ENCODE measurements around the gene TOMM20L.

The TOMM20L gene

DNA sequence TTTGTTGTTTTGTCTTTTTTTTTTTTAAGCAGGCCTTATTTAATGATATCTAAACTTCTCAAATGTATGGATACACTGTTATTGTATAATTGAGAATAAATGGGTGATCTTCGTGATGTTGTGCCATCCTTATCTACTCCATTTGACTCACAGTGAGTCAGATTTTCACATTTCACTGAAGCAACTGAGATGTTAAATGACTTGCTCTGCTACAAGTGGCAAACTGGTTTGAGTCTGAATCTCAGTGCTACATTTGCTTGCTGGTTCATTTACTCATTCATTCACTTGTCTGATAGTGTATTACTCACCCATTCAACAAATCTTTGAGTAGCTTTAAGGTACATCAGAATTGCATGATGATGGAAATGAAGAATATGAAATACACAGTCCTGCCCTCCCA is 34.4 kb downstream of the TOMM20L start:
- ChIA-PET POLR2A (no interaction called here), CTCF (interaction anchor here (0.5 kb wide), 1 partner anchor 1078 kb away, joined by 3 read pairs; no protein-coding TSS in a partner anchor)
- no peak overlapping the region for H3K4me3 ChIP-seq (ENCODE audit: low read depth, low read length)
- no peak overlapping the region for H3K27ac ChIP-seq (ENCODE audit: extremely low read depth, low read depth, low read length)
- H3K36me3 ChIP-seq (ENCODE audit: control insufficient read depth in 2 of 2, insufficient read depth in 1 of 2, low read length in 2 of 2), result peaks cover 29 to 34% of the 10 kb centered on the region in 2 experiments
- no peaks in the 10 kb centered on the region for H3K4me1 ChIP-seq (ENCODE audit: control insufficient read depth, insufficient read depth, low read length)
- TF ChIP-seq ZNF623 (tag by site-specific recombination; IDR thresholded peaks at IDR 0.05) (no peak), ZFHX2 (tag by site-specific recombination; conservative IDR thresholded peaks at IDR 0.05) (no peak), SCRT2 (tag by site-specific recombination; IDR thresholded peaks at IDR 0.05) (peak; percentile 64), ZNF777 (tag by site-specific recombination; IDR thresholded peaks at IDR 0.05; ENCODE audit: borderline replicate concordance) (no peak), ZNF830 (tag by site-specific recombination; IDR thresholded peaks at IDR 0.05; ENCODE audit: low read depth) (no peak), ZNF335 (tag by site-specific recombination; conservative IDR thresholded peaks at IDR 0.05) (0 out of 2 replicates have a peak, but pooled peaks have one; percentile 19)
- TF ChIP-seq, protein P1, sequence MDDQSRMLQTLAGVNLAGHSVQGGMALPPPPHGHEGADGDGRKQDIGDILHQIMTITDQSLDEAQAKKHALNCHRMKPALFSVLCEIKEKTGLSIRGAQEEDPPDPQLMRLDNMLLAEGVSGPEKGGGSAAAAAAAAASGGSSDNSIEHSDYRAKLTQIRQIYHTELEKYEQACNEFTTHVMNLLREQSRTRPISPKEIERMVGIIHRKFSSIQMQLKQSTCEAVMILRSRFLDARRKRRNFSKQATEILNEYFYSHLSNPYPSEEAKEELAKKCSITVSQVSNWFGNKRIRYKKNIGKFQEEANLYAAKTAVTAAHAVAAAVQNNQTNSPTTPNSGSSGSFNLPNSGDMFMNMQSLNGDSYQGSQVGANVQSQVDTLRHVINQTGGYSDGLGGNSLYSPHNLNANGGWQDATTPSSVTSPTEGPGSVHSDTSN (CRISPR knock-in tag; IDR thresholded peaks at IDR 0.05), result no peak
- H3K9me3 ChIP-seq (ENCODE audit: control insufficient read depth, insufficient read depth, low read depth, low read length), result no peaks in the 10 kb centered on the region

DNA sequence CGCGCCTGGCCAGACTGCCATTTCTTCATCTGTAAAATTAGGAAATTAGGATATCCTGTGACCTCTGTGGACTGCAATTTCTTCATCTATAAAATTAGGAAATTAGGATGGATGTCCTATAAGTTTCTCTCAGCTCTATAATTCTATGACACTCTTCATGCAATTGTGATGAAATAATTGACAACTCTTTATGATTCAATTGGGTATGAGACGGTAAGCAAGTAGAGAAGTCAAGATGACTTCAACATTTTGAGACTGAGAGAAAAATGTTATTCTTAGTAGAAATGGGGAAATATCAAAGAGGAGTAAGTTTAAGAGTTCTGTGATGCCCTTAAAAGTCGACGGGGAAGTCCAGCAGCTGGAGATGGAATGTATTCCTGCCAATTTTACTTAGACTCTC is 43.7 kb downstream of the TOMM20L start:
- Histone ChIP-seq H3K36me3 (ENCODE audit: control insufficient read depth in 2 of 2, insufficient read depth in 1 of 2, low read length in 2 of 2) (peaks cover 38 to 44% of the 10 kb centered on the region in 2 experiments), H3K4me3 (ENCODE audit: low read depth, low read length) (no peak overlapping the region), H3K9me3 (ENCODE audit: control insufficient read depth, insufficient read depth, low read depth, low read length) (no peaks in the 10 kb centered on the region), H3K27ac (ENCODE audit: extremely low read depth, low read depth, low read length) (no peak overlapping the region), H3K4me1 (ENCODE audit: control insufficient read depth, insufficient read depth, low read length) (no peaks in the 10 kb centered on the region)
- CTCF ChIA-PET, result no interaction called here
- POLR2A ChIA-PET, result no interaction called here
- TF ChIP-seq ZNF76 (tag by site-specific recombination; IDR thresholded peaks at IDR 0.05; ENCODE audit: borderline replicate concordance, low read depth), result no peak
- TF ChIP-seq EGR2 (tag by site-specific recombination; IDR thresholded peaks at IDR 0.05; ENCODE audit: low read depth), result no peak
- no peak for TF ChIP-seq ZNF473 (tag by site-specific recombination; IDR thresholded peaks at IDR 0.05)
- no peak for TF ChIP-seq ZNF132 (tag by site-specific recombination; IDR thresholded peaks at IDR 0.05; ENCODE audit: borderline replicate concordance)
- no peak for TF ChIP-seq KLF1 (tag by site-specific recombination; IDR thresholded peaks at IDR 0.05)
- no peak for TF ChIP-seq KLF7 (tag by site-specific recombination; IDR thresholded peaks at IDR 0.05; ENCODE audit: borderline replicate concordance)
- no peak for TF ChIP-seq OSR2 (tag by site-specific recombination; IDR thresholded peaks at IDR 0.05)
- TF ChIP-seq ZNF670 (tag by site-specific recombination; IDR thresholded peaks at IDR 0.05; ENCODE audit: low read depth), result no peak
- no peak for TF ChIP-seq ZNF530 (tag by site-specific recombination; IDR thresholded peaks at IDR 0.05; ENCODE audit: low read depth)
- TF ChIP-seq RBAK (tag by site-specific recombination; IDR thresholded peaks at IDR 0.05), result no peak
- no peak for TF ChIP-seq ZNF169 (tag by site-specific recombination; IDR thresholded peaks at IDR 0.05)
- no peak for TF ChIP-seq ZNF596 (tag by site-specific recombination; IDR thresholded peaks at IDR 0.05)
- no peak for TF ChIP-seq ZNF23 (tag by site-specific recombination; IDR thresholded peaks at IDR 0.05; ENCODE audit: borderline replicate concordance)
- TF ChIP-seq, protein P2, sequence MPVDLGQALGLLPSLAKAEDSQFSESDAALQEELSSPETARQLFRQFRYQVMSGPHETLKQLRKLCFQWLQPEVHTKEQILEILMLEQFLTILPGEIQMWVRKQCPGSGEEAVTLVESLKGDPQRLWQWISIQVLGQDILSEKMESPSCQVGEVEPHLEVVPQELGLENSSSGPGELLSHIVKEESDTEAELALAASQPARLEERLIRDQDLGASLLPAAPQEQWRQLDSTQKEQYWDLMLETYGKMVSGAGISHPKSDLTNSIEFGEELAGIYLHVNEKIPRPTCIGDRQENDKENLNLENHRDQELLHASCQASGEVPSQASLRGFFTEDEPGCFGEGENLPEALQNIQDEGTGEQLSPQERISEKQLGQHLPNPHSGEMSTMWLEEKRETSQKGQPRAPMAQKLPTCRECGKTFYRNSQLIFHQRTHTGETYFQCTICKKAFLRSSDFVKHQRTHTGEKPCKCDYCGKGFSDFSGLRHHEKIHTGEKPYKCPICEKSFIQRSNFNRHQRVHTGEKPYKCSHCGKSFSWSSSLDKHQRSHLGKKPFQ (tag by site-specific recombination; IDR thresholded peaks at IDR 0.05), result no peak
- no peak for TF ChIP-seq ZNF837 (tag by site-specific recombination; IDR thresholded peaks at IDR 0.05)
- TF ChIP-seq PRDM1 (tag by site-specific recombination; IDR thresholded peaks at IDR 0.05), result no peak
- TF ChIP-seq TRIM28 (IDR thresholded peaks at IDR 0.05; ENCODE audit: borderline replicate concordance, low read length), result no peak
- no peak for TF ChIP-seq ZNF521 (tag by site-specific recombination; IDR thresholded peaks at IDR 0.05)
- no peak for TF ChIP-seq ZNF624 (tag by site-specific recombination; IDR thresholded peaks at IDR 0.05)
